ENCODE data around the gene LMLN. TPM values are rescaled to one million over a fixed set of nuclear protein-coding genes. Genes with fewer than 3 reads are reported as not detected.

Gene LMLN
- total RNA-seq, 2 donors from 2014 or later: 10.0 to 10.5 TPM

GRCh38 chr3:197949191-197949777, 10.7 kb upstream of the LMLN start:
- Histone ChIP-seq H3K27ac (ENCODE audit: low read depth, low read length) (peak overlapping the region; percentile 99), H3K27me3 (ENCODE audit: control insufficient read depth, insufficient read depth, low read length, poor library complexity, severe bottlenecking) (no peaks in the 10 kb centered on the region), H3K9me3 (ENCODE audit: control insufficient read depth, low read length) (no peaks in the 10 kb centered on the region), H3K9ac (ENCODE audit: extremely low read depth, low read length, poor library complexity, severe bottlenecking) (peak overlapping the region; percentile 97), H3K36me3 (ENCODE audit: control insufficient read depth, insufficient read depth, low read length) (peaks cover 36% of the 10 kb centered on the region), H3K4me3 (ENCODE audit: low read length) (peak overlapping the region; percentile 94), H3K4me1 (ENCODE audit: control insufficient read depth, insufficient read depth, low read length) (peaks cover 6% of the 10 kb centered on the region)
- Mint-ChIP-seq H3K36me3 (ENCODE audit: low read depth) (peaks cover 35% of the 10 kb centered on the region), H3K9me3 (no peaks in the 10 kb centered on the region), H3K27ac (peak overlapping the region; percentile 100), H3K27me3 (ENCODE audit: insufficient read depth) (peaks cover 6% of the 10 kb centered on the region), H3K4me1 (peaks cover 11% of the 10 kb centered on the region), H3K4me3 (peak overlapping the region; percentile 97)
- no peak for DNase-seq
- WGBS, 2 experiments (ENCODE audit: insufficient coverage in 1 of 2, insufficient read length in 1 of 2): 39% methylated on average over 10 to 17 of the region's 17 CpGs
- TF ChIP-seq CTCF (conservative IDR thresholded peaks at IDR 0.05): no peak

GRCh38 chr3:197949778-197950676, 10.0 kb upstream of the LMLN start, which contains the start of gene RPL35A:
Gene RPL35A (plus strand): TSS chr3:197950190. CDS start chr3:197950968, 778 bp downstream.
- Histone ChIP-seq H3K36me3 (ENCODE audit: control insufficient read depth, insufficient read depth, low read length) (peaks cover 43% of the 10 kb centered on the region), H3K27ac (ENCODE audit: low read depth, low read length) (peak within 1 kb of the TSS; percentile 99), H3K4me3 (ENCODE audit: low read length) (peak within 1 kb of the TSS; percentile 94), H3K9me3 (ENCODE audit: control insufficient read depth, low read length) (no peaks in the 10 kb centered on the region), H3K27me3 (ENCODE audit: control insufficient read depth, insufficient read depth, low read length, poor library complexity, severe bottlenecking) (no peaks in the 10 kb centered on the region), H3K9ac (ENCODE audit: extremely low read depth, low read length, poor library complexity, severe bottlenecking) (peak within 1 kb of the TSS; percentile 97), H3K4me1 (ENCODE audit: control insufficient read depth, insufficient read depth, low read length) (peaks cover 6% of the 10 kb centered on the region)
- H3K4me3 Mint-ChIP-seq: peak within 1 kb of the TSS; percentile 97
- no peaks in the 10 kb centered on the region for H3K9me3 Mint-ChIP-seq
- DNase-seq: peak; percentile 94
- peaks cover 11% of the 10 kb centered on the region for H3K4me1 Mint-ChIP-seq
- H3K27ac Mint-ChIP-seq: peak within 1 kb of the TSS; percentile 100
- peaks cover 6% of the 10 kb centered on the region for H3K27me3 Mint-ChIP-seq (ENCODE audit: insufficient read depth)
- WGBS, 2 experiments (ENCODE audit: insufficient coverage in 1 of 2, insufficient read length in 1 of 2): 0% methylated on average over 26 to 36 of the region's 36 CpGs
- H3K36me3 Mint-ChIP-seq (ENCODE audit: low read depth): peaks cover 42% of the 10 kb centered on the region
- no peak for TF ChIP-seq CTCF (conservative IDR thresholded peaks at IDR 0.05)

- Histone ChIP-seq H3K9me3 (ENCODE audit: control insufficient read depth, low read length) (no peaks in the 10 kb centered on the region), H3K36me3 (ENCODE audit: control insufficient read depth, insufficient read depth, low read length) (peaks cover 50% of the 10 kb centered on the region), H3K27me3 (ENCODE audit: control insufficient read depth, insufficient read depth, low read length, poor library complexity, severe bottlenecking) (no peaks in the 10 kb centered on the region), H3K27ac (ENCODE audit: low read depth, low read length) (peak overlapping the region; percentile 99), H3K4me3 (ENCODE audit: low read length) (peak overlapping the region; percentile 94), H3K4me1 (ENCODE audit: control insufficient read depth, insufficient read depth, low read length) (peaks cover 6% of the 10 kb centered on the region), H3K9ac (ENCODE audit: extremely low read depth, low read length, poor library complexity, severe bottlenecking) (peak overlapping the region; percentile 97)
- peaks cover 48% of the 10 kb centered on the region for H3K36me3 Mint-ChIP-seq (ENCODE audit: low read depth)
- peak overlapping the region; percentile 100 for H3K27ac Mint-ChIP-seq
- peak overlapping the region; percentile 97 for H3K4me3 Mint-ChIP-seq
- peaks cover 11% of the 10 kb centered on the region for H3K4me1 Mint-ChIP-seq
- peaks cover 6% of the 10 kb centered on the region for H3K27me3 Mint-ChIP-seq (ENCODE audit: insufficient read depth)
- TF ChIP-seq CTCF (conservative IDR thresholded peaks at IDR 0.05): no peak
- no peak for DNase-seq
- 1% methylated on average over 8 to 11 of the region's 11 CpGs for WGBS, 2 experiments (ENCODE audit: insufficient coverage in 1 of 2, insufficient read length in 1 of 2)
- no peaks in the 10 kb centered on the region for H3K9me3 Mint-ChIP-seq
Measured at GRCh38 chr3:197950677-197951061, 9.3 kb upstream of the LMLN start.

Data from endodermal cell (in vitro differentiated cells).